MM.1S (cell line): ENCODE measurements around the gene BTBD16.

ENCODE experiments used
- CTCF ChIP-seq: fragments of 300-600 bp; sonication (generic); IDR thresholded peaks from 2 replicates; pipeline ENCODE4 v1.5.1; 2016; ENCODE audit warnings: antibody characterized with exemption, low read length, mixed read lengths
- EZH2 ChIP-seq: fragments of 300-600 bp; sonication (generic); optimal IDR thresholded peaks from 2 replicates; pipeline ENCODE3; 2017; ENCODE audit warnings: low read depth, mild to moderate bottlenecking, antibody characterized with exemption, low read length, mixed read lengths
- EZH2phosphoT487 ChIP-seq: fragments of 300-600 bp; sonication (generic); IDR thresholded peaks from 2 replicates; pipeline ENCODE4 v1.6.1; 2018; ENCODE audit warnings: antibody characterized with exemption, low read length

DNA sequence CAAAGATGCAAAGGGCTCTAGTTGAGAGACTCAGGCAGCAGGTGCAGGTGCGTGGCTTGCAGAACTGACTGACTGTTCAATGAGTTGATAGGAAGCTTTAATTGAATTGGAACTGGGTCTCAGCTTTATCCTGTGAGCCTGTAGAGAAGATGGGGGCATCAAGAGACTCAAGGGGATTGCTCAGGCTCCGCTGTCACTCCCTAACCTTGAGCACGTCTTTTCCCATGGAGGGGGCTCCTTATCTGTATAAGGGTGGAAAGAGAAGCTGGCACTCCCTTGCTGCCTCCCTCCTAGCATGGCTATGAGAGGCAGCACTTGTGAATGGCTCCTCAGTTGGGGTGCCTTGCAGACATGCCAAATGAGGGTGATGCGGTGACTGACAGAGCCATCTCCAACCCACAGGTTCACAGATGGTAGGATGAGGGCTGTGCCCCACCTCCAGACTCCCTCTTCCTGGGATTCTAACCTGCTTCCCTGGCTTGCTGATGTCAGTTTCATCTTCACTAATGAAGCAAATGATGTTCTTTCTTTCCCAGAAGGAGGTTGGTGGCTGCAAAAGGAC is 91.0 kb downstream of the BTBD16 start:
- TF ChIP-seq CTCF (no peak), EZH2phosphoT487 (no peak), EZH2 (no peak)
